Globus pallidus (tissue), 1 donor: Measurements from ENCODE around the gene PABPC1L2A.
A peak's percentile ranks its signal among the peaks of the same experiment; 100 is the strongest.
"Not testable (repeated sequence)": the region's sequence is repeated elsewhere in the genome, so short reads cannot be mapped to it uniquely, and the experiment has no call there.

Experiments
- DNase-seq: peaks from one replicate; pipeline ENCODE4 v3.0.0-alpha.2; 2015; ENCODE audit warnings: low spot score

Gene PABPC1L2A

DNA sequence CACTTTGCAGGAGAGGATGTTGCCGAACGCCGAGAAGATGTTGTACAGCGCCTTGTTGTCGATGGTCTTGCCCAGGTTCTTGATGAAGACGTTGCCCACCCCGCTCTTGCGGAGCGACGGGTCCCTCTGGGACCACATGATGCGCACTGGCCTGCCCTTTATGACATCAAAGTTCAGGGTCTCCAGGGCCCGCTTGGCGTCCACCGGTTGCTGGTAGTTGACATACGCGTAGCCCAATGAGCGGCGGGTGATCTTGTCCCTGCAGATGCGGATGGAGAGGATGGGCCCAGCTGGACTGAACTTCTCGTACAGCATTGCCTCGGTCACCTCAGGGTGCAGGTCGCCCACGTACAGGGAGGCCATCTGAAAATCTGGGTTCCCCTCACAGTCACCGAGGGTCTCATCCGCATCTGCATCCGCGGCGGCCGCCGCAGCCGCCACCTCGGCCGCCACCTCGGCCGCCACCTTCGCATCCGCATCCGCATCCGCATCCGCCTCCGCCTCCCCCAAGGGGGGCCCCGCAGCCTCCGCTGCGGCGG lies at the start of gene PABPC1L2A:
PABPC1L2A (minus strand) TSS at position 489 of the 539 bp plus-strand sequence; CDS start at position 363, 126 bp downstream.
- not testable (repeated sequence) for DNase-seq

DNA sequence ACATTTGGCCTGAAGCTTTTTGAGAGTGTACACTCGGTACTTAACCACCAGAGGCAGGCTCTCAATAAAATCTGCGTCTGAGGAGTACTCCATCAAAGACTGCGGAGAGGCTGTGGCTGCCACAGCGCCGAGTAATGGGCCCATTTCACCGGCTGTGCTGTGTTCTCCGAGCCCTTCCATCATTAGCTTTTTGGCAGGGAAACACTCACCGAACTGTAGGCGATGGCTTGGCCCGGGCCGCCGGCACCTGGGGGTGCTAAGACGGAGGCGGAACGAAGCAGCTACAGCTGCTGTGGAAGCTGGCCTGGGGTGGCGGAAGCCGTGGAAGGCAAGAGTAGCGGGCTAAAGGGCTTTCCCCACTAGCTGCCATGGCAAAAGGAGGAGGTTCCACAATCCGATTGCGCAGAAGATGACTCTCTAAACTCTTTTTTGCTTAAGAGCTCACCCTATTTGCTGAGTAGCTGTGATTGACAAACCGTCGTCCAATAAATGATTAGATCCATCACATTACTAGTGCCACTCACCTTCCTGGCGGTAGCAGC lies 48.5 kb upstream of the PABPC1L2A start:
- DNase-seq: peak; percentile 37

DNA sequence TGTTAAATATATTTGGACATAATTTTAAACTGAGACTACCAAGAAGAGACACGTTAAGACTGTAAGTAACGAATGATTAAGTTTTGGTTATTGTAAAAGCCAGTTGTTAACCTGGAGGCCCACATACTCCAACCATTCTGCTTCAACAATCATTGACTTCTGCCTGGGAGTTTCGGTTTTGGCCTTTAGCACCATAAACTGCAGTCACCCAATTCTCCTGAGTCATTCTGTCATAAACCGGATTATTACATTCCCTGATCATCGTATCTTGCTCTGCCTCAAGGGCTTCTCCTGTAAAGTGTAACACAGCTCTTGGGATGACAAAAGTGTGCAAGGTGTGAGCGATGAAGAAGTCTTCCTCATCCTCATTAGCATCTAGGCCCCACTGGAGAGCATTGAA lies 46.9 kb upstream of the PABPC1L2A start:
- DNase-seq: no peak

DNA sequence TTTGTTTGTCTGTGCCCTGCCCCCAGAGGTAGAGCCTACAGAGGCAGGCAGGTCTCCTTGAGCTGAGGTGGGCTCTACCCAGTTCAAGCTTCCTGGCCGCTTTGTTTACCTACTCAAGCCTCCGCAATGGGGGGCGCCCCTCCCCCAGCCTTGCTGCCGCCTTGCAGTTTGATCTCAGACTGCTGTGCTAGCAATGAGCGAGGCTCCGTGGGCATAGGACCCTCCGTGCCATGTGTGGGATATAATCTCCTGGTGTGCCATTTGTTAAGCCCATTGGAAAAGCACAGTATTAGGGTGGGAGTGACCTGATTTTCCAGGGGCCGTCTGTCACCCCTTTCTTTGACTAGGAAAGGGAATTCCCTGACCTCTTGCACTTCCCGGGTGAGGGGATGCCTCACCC lies 20.2 kb upstream of the PABPC1L2A start:
- not testable (repeated sequence) for DNase-seq

DNA sequence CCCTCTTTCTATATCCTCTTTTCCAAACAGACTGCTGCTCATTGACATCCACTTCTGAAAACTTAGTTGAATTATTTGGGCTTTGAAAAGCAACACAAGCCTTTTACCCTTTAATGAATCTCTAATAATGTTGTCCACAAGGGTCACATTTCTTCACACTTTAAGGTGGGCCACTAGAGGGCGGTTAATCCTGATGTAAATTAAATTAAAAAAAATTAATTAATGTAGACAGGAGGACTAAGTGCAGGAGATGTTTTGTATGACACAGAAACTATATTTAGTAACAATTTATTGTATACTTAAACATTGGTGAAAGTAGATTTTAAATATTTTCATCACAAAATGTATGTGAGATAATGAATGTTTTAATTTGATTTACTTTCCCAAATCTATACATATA lies 7.5 kb upstream of the PABPC1L2A start:
- not testable (repeated sequence) for DNase-seq

DNA sequence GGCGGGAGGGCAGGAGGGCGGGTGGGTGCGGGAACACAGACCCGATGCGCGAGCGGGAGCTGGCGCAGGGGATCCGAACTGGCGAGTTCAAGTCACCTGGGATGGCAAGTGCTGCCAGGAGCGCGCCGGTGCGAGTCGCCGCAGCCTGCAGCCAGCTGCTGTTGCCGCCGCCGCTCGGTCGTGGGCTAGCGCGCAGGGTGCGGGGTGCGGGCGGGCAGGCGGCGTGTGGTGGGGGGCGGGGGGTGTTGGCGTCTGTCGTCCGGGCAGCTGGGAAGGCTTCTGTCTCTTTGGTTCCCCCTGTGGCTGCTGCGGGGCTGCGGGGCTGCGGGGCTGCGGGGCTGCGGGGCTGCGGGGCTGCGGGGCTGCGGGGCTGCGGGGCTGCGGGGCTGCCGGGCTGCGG lies 572 bp upstream of the PABPC1L2A start:
- not testable (repeated sequence) for DNase-seq

DNA sequence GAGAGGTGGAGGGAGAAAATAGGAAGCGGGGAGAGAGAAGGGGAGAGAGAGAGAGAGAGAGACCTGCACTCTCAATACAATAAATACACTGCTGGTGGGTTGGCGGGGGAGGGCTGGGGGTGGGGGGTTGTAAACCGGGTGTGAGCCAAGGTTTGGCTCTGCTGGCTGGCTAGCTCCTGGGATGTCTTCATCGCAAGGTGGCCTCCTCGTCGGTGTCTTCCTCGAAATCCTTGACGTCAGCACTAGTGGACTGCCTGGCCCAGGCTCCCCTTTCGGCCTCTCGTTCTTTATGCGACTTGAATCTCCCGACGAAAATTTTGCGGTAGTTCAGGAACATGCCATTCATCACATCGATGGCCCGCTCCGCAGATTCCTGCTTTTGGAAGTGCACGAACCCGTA lies 715 bp downstream of the PABPC1L2A start:
- not testable (repeated sequence) for DNase-seq

DNA sequence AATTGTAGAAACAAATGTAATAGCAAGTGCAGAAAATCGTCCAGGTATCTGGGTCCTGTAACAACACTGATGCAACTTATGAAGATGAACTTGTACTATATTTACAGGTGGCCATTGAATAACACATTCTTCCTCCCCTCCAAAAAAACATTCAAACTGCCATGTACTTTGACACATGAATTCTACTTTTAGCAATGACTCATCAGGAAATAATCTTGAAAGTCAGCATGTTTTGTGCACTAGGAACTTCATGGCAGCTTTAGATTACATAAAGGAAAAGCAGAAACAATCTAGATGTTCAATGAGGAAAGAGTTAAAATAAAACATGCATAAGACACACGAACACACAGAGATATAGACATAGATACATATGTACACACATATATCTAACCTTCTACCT lies 2.5 kb downstream of the PABPC1L2A start:
- DNase-seq: no peak

DNA sequence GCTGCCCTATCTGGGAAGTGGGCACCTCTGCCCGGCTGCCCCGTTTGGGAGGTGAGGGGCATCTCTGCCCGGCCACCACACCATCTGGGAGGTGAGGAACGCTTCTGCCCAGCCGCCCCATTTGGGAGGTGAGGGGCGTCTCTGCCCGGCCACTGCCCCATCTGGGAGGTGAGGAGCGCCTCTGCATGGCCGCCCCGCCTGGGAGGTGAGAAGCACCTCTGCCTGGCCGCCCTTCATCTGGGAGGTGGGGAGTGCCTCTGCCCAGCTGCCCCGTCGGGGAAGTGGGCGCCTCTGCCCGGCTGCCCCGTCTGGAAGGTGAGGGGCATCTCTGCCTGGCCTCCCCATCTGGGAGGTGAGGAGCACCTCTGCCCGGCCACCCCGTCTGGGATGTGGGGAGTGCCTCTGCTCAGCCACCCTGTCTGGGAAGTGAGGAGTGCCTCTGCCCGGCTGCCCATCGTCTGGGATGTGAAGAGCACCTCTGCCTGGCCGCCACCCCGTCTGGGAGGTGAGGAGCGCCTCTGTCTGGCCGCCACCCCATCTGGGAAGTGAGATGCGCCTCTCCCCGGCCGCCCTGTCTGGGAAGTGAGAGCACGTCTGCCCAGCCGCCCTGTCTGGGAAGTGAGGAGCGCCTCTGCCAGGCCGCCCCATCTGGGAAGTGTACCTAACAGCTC lies 9.8 kb downstream of the PABPC1L2A start:
- DNase-seq: no peak

DNA sequence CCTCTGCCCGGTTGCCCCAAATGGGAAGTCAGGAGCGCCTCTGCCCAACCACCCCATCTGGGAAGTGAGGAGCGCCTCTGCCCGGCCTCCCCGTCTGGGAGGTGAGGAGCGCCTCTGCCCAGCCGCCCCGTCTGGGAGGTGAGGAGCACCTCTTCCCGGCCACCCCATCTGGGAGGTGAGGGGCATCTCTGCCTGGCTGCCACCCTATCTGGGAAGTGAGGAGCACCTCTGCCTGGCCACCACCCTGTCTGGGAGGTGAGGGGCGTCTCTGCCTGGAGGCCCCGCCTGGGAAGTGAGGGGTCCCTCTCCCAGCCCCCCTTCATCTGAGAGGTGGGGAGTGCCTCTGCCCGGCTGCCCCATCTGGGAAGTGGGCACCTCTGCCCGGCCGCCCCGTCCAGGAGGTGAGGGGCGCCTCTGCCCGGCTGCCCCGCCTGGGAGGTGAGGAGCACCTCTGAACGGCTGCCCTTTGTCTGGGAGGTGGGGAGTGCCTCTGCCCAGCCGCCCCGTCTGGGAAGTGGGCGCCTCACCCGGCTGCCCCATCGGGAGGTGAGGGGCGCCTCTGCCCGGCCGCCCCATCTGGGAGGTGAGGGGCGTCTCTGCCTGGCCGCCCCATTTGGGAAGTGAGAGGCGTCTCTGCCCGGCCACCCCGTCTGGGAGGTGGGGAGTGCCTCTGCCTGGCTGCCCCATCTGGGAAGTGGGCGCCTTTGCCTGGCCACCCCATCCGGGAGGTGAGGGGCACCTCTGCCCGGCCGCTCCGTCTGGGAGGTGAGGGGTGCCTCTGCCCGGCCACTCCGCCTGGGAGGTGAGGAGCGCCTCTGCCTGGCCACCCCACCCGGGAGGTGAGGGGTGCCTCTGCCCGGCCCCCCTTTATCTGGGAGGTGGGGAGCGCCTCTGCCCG lies 10.6 kb downstream of the PABPC1L2A start:
- DNase-seq: no peak

DNA sequence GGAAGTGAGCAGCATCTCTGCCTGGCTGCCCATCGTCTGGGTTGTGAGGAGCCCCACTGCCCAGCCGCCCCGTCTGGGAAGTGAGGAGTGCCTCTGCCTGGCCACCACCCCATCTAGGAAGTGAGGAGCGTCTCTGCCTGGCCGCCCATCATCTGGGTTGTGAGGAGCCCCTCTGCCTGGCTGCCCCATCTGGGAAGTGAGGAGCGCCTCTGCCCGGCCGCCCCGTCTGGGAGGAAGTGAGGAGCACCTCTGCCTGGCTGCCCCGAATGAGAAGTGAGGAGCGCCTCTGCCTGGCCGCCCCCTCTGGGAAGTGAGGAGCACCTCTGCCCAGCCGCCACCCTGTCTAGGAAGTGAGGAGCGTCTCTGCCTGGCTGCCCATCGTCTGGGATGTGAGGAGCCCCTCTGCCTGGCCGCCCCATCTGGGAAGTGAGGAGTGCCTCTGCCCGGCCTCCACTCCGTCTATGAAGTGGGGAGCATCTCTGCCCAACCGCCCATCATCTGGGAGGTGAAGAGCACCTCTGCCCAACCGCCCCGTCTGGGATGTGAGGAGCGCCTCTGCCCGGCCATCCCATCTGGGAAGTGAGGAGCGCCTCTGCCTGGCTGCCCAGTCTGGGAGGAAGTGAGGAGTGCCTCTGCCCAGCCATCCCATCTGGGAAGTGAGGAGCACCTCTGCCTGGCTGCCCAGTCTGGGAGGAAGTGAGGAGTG lies 11.4 kb downstream of the PABPC1L2A start:
- not testable (repeated sequence) for DNase-seq

DNA sequence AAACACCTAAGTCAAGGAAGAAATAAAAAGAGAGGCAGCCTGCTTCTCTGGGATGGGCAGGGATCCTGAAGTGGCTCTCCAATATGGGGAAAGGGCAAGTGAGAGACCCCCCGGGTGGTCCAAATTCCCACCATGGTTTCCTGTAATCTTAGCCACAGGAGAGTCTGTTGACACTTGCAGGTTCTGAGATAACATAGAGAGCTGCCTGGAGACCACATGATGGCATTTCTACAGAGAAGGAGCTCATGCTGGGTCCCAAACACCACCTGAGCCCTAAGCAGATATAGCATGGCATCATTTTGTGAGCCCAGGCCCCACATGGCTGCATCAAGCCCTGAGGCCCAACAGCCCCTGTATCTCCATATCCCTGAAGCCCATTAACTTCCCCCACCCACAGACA lies 50.4 kb downstream of the PABPC1L2A start:
- DNase-seq: no peak
